GM19468 (cell line): ENCODE data around the gene CYBC1.
"Not testable (repeated sequence)": the region's sequence is repeated elsewhere in the genome, so short reads cannot be mapped to it uniquely, and the experiment has no call there.

Experiments
- ATAC-seq: cut with Tn5 transposase; IDR thresholded peaks from one replicate; pipeline ENCODE4 v1.9.1; 2021; ENCODE audit warnings: mild to moderate bottlenecking, moderate library complexity, moderate number of reproducible peaks; ENCODE audit not compliant: unreplicated experiment; ENCODE audit errors: extremely low read depth

CYBC1 gene

GRCh38 chr17:82480318-82480717, 29.8 kb upstream of the CYBC1 start:
- no peak for ATAC-seq

- ATAC-seq: no peak
Measured at GRCh38 chr17:82479602-82480001, 29.1 kb upstream of the CYBC1 start.

GRCh38 chr17:82477934-82478333, 27.4 kb upstream of the CYBC1 start:
- no peak for ATAC-seq

GRCh38 chr17:82475458-82475857, 24.9 kb upstream of the CYBC1 start:
- ATAC-seq: no peak

- no peak for ATAC-seq
Measured at GRCh38 chr17:82474223-82475010, 23.9 kb upstream of the CYBC1 start.

- ATAC-seq: no peak
Measured at GRCh38 chr17:82470065-82470464, 19.5 kb upstream of the CYBC1 start.

GRCh38 chr17:82468692-82469091, 18.1 kb upstream of the CYBC1 start:
- no peak for ATAC-seq

- ATAC-seq: no peak
Measured at GRCh38 chr17:82465023-82465603, 14.6 kb upstream of the CYBC1 start.

GRCh38 chr17:82464567-82464929, 14.0 kb upstream of the CYBC1 start:
- no peak for ATAC-seq

GRCh38 chr17:82463925-82464566, 13.5 kb upstream of the CYBC1 start:
- no peak for ATAC-seq

- no peak for ATAC-seq
Measured at GRCh38 chr17:82463391-82463790, 12.8 kb upstream of the CYBC1 start.

GRCh38 chr17:82461827-82462524, 11.4 kb upstream of the CYBC1 start:
- no peak for ATAC-seq

GRCh38 chr17:82459936-82460335, 9.4 kb upstream of the CYBC1 start:
- not testable (repeated sequence) for ATAC-seq

- ATAC-seq: no peak
Measured at GRCh38 chr17:82458885-82459424, 8.4 kb upstream of the CYBC1 start.

GRCh38 chr17:82458179-82458884, 7.8 kb upstream of the CYBC1 start, which contains the start of gene NARF:
NARF (plus strand) TSS chr17:82458741; CDS start chr17:82458804, 63 bp downstream.
- peak; percentile 81 for ATAC-seq

GRCh38 chr17:82457929-82458178, 7.3 kb upstream of the CYBC1 start:
- no peak for ATAC-seq

GRCh38 chr17:82457073-82457928, 6.7 kb upstream of the CYBC1 start:
- ATAC-seq: no peak

- ATAC-seq: not testable (repeated sequence)
Measured at GRCh38 chr17:82453706-82454105, 3.2 kb upstream of the CYBC1 start.

- not testable (repeated sequence) for ATAC-seq
Measured at GRCh38 chr17:82453151-82453550, 2.6 kb upstream of the CYBC1 start.
